ENCODE data around the gene ZNF616. TPM values are rescaled to one million over a fixed set of nuclear protein-coding genes. Genes with fewer than 3 reads are reported as not detected.

The ZNF616 gene
- total and polyA plus RNA-seq, 4 donors = 2.6 to 18.0 (median 5.2) TPM

GRCh38 chr19:52110780-52111179 lies 29.0 kb downstream of the ZNF616 start:
- WGBS, 2 donors = 87 to 94% methylated on average over 6 of the region's 6 CpGs
- peaks cover 6 to 19% (median 14%) of the 10 kb centered on the region in 4 donors for H3K36me3 ChIP-seq (ENCODE audit: control insufficient read depth in 4 of 4, insufficient read depth in 4 of 4, low read length in 4 of 4)

DNA sequence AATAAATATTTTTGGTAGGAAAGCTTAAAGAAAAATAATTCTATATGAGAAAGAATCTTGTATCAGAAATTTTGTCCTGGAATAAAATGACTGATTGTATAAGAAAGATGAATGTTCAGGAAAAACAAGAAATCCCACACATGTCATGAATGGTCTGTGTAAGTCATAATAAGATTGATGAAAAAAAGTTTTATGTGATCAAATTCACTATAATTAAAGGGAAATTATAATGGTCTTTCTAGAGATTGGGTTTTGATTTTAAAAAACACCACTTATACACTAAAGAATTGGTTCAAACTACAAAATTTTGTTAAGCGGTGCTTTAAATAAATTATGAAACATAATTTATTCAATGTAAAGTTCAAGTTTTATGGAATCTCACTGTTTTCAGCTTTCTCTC lies 37.0 kb downstream of the ZNF616 start:
- Histone ChIP-seq H3K9me3 (ENCODE audit: control insufficient read depth in 4 of 4, insufficient read depth in 3 of 4, low read length in 3 of 4) (peaks cover 0 to 20% (median 4%) of the 10 kb centered on the region in 4 donors), H3K4me1 (ENCODE audit: control insufficient read depth in 5 of 5, insufficient read depth in 5 of 5, low read length in 5 of 5) (no peaks in the 10 kb centered on the region), H3K4me3 (no peak overlapping the region), H3K9ac (ENCODE audit: insufficient read depth in 1 of 2, low read length in 2 of 2) (no peak overlapping the region), H3K27me3 (ENCODE audit: control insufficient read depth in 3 of 3, insufficient read depth in 3 of 3, low read length in 2 of 3) (no peaks in the 10 kb centered on the region), H3K27ac (ENCODE audit: low read depth in 1 of 2, low read length in 1 of 2) (no peak overlapping the region), H3K36me3 (ENCODE audit: control insufficient read depth in 4 of 4, insufficient read depth in 4 of 4, low read length in 4 of 4) (no peaks in the 10 kb centered on the region)
- WGBS, 2 donors = 95 to 100% methylated on average over 1 of the region's 1 CpG
- TF ChIP-seq, protein P1, sequence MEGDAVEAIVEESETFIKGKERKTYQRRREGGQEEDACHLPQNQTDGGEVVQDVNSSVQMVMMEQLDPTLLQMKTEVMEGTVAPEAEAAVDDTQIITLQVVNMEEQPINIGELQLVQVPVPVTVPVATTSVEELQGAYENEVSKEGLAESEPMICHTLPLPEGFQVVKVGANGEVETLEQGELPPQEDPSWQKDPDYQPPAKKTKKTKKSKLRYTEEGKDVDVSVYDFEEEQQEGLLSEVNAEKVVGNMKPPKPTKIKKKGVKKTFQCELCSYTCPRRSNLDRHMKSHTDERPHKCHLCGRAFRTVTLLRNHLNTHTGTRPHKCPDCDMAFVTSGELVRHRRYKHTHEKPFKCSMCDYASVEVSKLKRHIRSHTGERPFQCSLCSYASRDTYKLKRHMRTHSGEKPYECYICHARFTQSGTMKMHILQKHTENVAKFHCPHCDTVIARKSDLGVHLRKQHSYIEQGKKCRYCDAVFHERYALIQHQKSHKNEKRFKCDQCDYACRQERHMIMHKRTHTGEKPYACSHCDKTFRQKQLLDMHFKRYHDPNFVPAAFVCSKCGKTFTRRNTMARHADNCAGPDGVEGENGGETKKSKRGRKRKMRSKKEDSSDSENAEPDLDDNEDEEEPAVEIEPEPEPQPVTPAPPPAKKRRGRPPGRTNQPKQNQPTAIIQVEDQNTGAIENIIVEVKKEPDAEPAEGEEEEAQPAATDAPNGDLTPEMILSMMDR (IDR thresholded peaks at IDR 0.05; ENCODE audit: control extremely low read depth, extremely low read depth) = no peak
- no peak for ATAC-seq (ENCODE audit: insufficient read depth, low FRiP score)
- no peak for DNase-seq

More at GRCh38 chr19:52110780-52111179, 29.0 kb downstream of the ZNF616 start:
- Histone ChIP-seq H3K9ac (ENCODE audit: insufficient read depth in 1 of 2, low read length in 2 of 2) (no peak overlapping the region), H3K27ac (ENCODE audit: low read depth in 1 of 2, low read length in 1 of 2) (no peak overlapping the region), H3K27me3 (ENCODE audit: control insufficient read depth in 3 of 3, insufficient read depth in 3 of 3, low read length in 2 of 3) (no peaks in the 10 kb centered on the region), H3K9me3 (ENCODE audit: control insufficient read depth in 4 of 4, insufficient read depth in 3 of 4, low read length in 3 of 4) (peaks cover 21 to 55% (median 34%) of the 10 kb centered on the region in 4 donors), H3K4me3 (no peak overlapping the region), H3K4me1 (ENCODE audit: control insufficient read depth in 5 of 5, insufficient read depth in 5 of 5, low read length in 5 of 5) (no peaks in the 10 kb centered on the region)
- TF ChIP-seq, protein P1 (IDR thresholded peaks at IDR 0.05; ENCODE audit: control extremely low read depth, extremely low read depth) = no peak
- ATAC-seq (ENCODE audit: insufficient read depth, low FRiP score) (no peak), DNase-seq (no peak)

DNA sequence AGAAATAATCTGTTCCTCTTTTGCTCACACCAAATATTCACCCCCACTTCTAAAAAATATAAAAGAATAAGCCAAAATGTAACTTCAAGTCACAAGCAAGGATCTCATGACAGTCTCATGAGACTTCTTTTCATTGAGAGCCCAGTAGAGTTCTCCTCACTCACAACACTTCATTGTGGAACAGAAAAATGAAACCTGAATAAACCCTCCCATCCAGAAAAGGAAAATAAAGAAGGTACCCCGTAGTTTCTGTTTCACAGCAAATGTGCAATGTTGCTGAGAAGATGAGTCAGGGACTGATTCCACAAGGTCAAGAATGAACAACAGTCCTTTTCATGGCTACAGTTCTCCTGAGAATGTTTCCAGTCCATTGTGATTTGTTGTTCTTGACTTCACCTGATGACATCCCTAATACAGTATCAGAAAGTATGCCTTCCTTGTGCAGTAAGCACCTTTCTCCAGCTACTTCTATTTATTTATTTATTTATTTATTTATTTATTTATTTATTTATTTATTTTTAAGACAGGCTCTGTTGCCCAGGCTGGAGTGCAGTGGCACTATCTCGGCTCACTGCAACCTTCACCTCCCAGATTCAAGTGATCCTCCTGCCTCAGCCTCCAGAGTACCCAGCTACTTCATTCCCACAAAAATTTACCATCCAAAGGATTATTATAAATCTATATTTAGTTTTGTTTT lies 37.7 kb downstream of the ZNF616 start:
- 81 to 88% methylated on average over 2 of the region's 2 CpGs for WGBS, 2 donors
- H3K9me3 ChIP-seq (ENCODE audit: control insufficient read depth in 4 of 4, insufficient read depth in 3 of 4, low read length in 3 of 4) = peaks cover 0 to 23% (median 8%) of the 10 kb centered on the region in 4 donors
- no peaks in the 10 kb centered on the region for H3K36me3 ChIP-seq (ENCODE audit: control insufficient read depth in 4 of 4, insufficient read depth in 4 of 4, low read length in 4 of 4)
- no peaks in the 10 kb centered on the region for H3K4me1 ChIP-seq (ENCODE audit: control insufficient read depth in 5 of 5, insufficient read depth in 5 of 5, low read length in 5 of 5)
- no peak overlapping the region for H3K9ac ChIP-seq (ENCODE audit: insufficient read depth in 1 of 2, low read length in 2 of 2)
- DNase-seq (no peak), ATAC-seq (ENCODE audit: insufficient read depth, low FRiP score) (no peak)
- H3K4me3 ChIP-seq = no peak overlapping the region
- TF ChIP-seq, protein P1 (IDR thresholded peaks at IDR 0.05; ENCODE audit: control extremely low read depth, extremely low read depth) = no peak
- H3K27me3 ChIP-seq (ENCODE audit: control insufficient read depth in 3 of 3, insufficient read depth in 3 of 3, low read length in 2 of 3) = no peaks in the 10 kb centered on the region
- no peak overlapping the region for H3K27ac ChIP-seq (ENCODE audit: low read depth in 1 of 2, low read length in 1 of 2)

Data from lung (tissue), 12 donors.